B cell (primary cell): ENCODE results near the gene GPR162. TPM values are rescaled to one million over a fixed set of nuclear protein-coding genes. Genes with fewer than 3 reads are reported as not detected.

Source experiments
- ATAC-seq: fragments of 200-7000 bp; cut with Tn5 transposase; one replicate; pipeline ENCODE4 v1.10.0; 2021; ENCODE audit warnings: low read depth, mild to moderate bottlenecking, moderate number of reproducible peaks, moderate library complexity
- CTCF ChIA-PET: fragments of 350-600 bp; sonication (Branson Sonifier 250); formaldehyde crosslinking; loops from one replicate; lab custom pipeline; 2021; ENCODE audit warnings: antibody characterized with exemption, inconsistent platforms; lab: Charles Lee
- POLR2A ChIA-PET: fragments of 350-600 bp; sonication (Branson Sonifier 250); formaldehyde crosslinking; loops from one replicate; lab custom pipeline; 2021; ENCODE audit warnings: antibody characterized with exemption; lab: Charles Lee
- DNase-seq: peaks from one replicate; pipeline ENCODE4 v3.0.0; 2013
- H2AFZ ChIP-seq: 2 replicates; pipeline ENCODE4 v1.6.1; 2012; ENCODE audit warnings: mild to moderate bottlenecking, low read depth, low read length; ENCODE audit not compliant: insufficient read depth, poor library complexity, severe bottlenecking
- H3K27ac ChIP-seq, 2 donors: 1 replicate in 1 of 2; 2 replicates in 1 of 2; pipeline ENCODE4 v1.5.1; 2012 to 2013; ENCODE audit warnings: low read length in 2 of 2, mild to moderate bottlenecking in 2 of 2, moderate library complexity in 1 of 2
- H3K27me3 ChIP-seq, 4 experiments: fragments of 200-600 bp in 1 of 4; sonication (generic) in 1 of 4; replicated peaks in 1 of 4; 1 replicate in 2 of 4; 2 replicates in 2 of 4; pipeline versions ENCODE4 v1.6.1 to v1.7.0; 2013 to 2016; ENCODE audit warnings: low read length in 3 of 4, mild to moderate bottlenecking in 2 of 4, mixed read lengths in 1 of 4, moderate library complexity in 1 of 4; ENCODE audit not compliant: insufficient read depth in 4 of 4, control insufficient read depth in 3 of 4; ENCODE audit errors: control extremely low read depth in 1 of 4
- H3K36me3 ChIP-seq, 2 experiments: replicated peaks in 1 of 2; 1 replicate in 1 of 2; 2 replicates in 1 of 2; pipeline versions ENCODE4 v1.6.1 to v1.7.1; 2013; ENCODE audit warnings: low read length in 1 of 2; ENCODE audit not compliant: insufficient read depth in 2 of 2, control insufficient read depth in 1 of 2; ENCODE audit errors: control extremely low read depth in 1 of 2, extremely low read depth in 1 of 2
- H3K4me1 ChIP-seq, 2 donors: fragments of 200-600 bp in 1 of 2; sonication (generic) in 1 of 2; 1 replicate in 1 of 2; 2 replicates in 1 of 2; pipeline versions ENCODE4 v1.5.1 to v1.6.1; 2013 to 2017; ENCODE audit warnings: low read length in 2 of 2; ENCODE audit not compliant: control insufficient read depth in 2 of 2, insufficient read depth in 2 of 2
- H3K4me2 ChIP-seq: replicated peaks from 2 replicates; pipeline ENCODE3; 2012; ENCODE audit warnings: mild to moderate bottlenecking, low read depth, low read length; ENCODE audit not compliant: poor library complexity, severe bottlenecking
- H3K4me3 ChIP-seq, 5 experiments: fragments of 200-600 bp in 1 of 5; sonication (generic) in 1 of 5; 1 replicate in 3 of 5; 2 replicates in 2 of 5; pipeline versions ENCODE4 v1.5.1 to v1.7.0; 2011 to 2016; ENCODE audit warnings: low read length in 4 of 5, mild to moderate bottlenecking in 4 of 5, low read depth in 2 of 5, control low read depth in 1 of 5, moderate library complexity in 1 of 5; ENCODE audit not compliant: insufficient read depth in 1 of 5; ENCODE audit errors: control extremely low read depth in 1 of 5, extremely low read depth in 1 of 5
- H3K79me2 ChIP-seq: fragments of 200-600 bp; sonication (generic); one replicate; pipeline ENCODE4 v1.6.0; 2016; ENCODE audit warnings: low read length; ENCODE audit not compliant: control insufficient read depth, insufficient read depth
- H3K9ac ChIP-seq: fragments of 200-600 bp; sonication (generic); 2 replicates; pipeline ENCODE4 v1.6.1; 2017; ENCODE audit warnings: mild to moderate bottlenecking, low read length, moderate library complexity
- H3K9me3 ChIP-seq, 3 donors: one replicate each; pipeline versions ENCODE4 v1.6.1 to v1.7.1; 2013; ENCODE audit warnings: low read length in 2 of 3; ENCODE audit not compliant: control insufficient read depth in 2 of 3, insufficient read depth in 1 of 3; ENCODE audit errors: control extremely low read depth in 1 of 3
- H4K20me1 ChIP-seq: 2 replicates; pipeline ENCODE4 v1.6.0; 2012; ENCODE audit warnings: mild to moderate bottlenecking, low read length; ENCODE audit not compliant: insufficient read depth, control insufficient read depth, poor library complexity, severe bottlenecking
- H3K27ac Mint-ChIP-seq: one replicate; pipeline ENCODE4 v1.8.0; 2021; ENCODE audit warnings: mixed read lengths
- H3K27me3 Mint-ChIP-seq: one replicate; pipeline ENCODE4 v1.8.0; 2021; ENCODE audit warnings: mixed read lengths
- H3K4me1 Mint-ChIP-seq: one replicate; pipeline ENCODE4 v1.8.0; 2021; ENCODE audit warnings: mixed read lengths
- H3K4me3 Mint-ChIP-seq: one replicate; pipeline ENCODE4 v1.8.0; 2021; ENCODE audit warnings: mixed read lengths
- H3K9me3 Mint-ChIP-seq: one replicate; pipeline ENCODE4 v1.8.0; 2022; ENCODE audit warnings: mixed read lengths; ENCODE audit not compliant: insufficient read depth
- CTCF ChIP-seq: fragments of 200-600 bp; IDR thresholded peaks from one replicate; pipeline ENCODE4 v1.8.0; 2022; ENCODE audit warnings: antibody characterized with exemption, mild to moderate bottlenecking
- EZH2 ChIP-seq: IDR thresholded peaks from 2 replicates; pipeline ENCODE4 v1.6.1; 2012; ENCODE audit warnings: borderline replicate concordance, low read depth, mild to moderate bottlenecking, moderate library complexity, low read length; ENCODE audit not compliant: insufficient read depth, poor library complexity, severe bottlenecking
- WGBS: methylation state at CpG from one replicate; pipeline ENCODE4 v1.1.5; 2013; ENCODE audit warnings: missing lambda C conversion rate; ENCODE audit not compliant: insufficient coverage; 5-methylcytosine and 5-hydroxymethylcytosine counted together
- intact Hi-C: fragments of 100-400 bp; cut with micrococcal nuclease; formaldehyde crosslinking; loops from one replicate; pipeline ENCODE4 v1.10.0; 2022
- polyA plus RNA-seq: library from polyadenylated mRNA; depleted of rRNA; stranded (reverse); fragments of >200 nt; gene quantifications from 2 replicates; pipeline ENCODE4 v1.2.3, GENCODE V29; 2012
- total RNA-seq, 2 donors: library from RNA; stranded (reverse); fragments of 120-200 nt in 1 of 2; gene quantifications; 1 replicate in 1 of 2; 2 replicates in 1 of 2; pipeline versions ENCODE4 v1.2.3 to v1.2.4, GENCODE V29; 2013 to 2022

Gene GPR162
- total and polyA plus RNA-seq, 2 donors (not counting 1 experiment from before 2014, with no cell fraction given) = 0.54 TPM; not detected in 1

- Mint-ChIP-seq H3K9me3 (no peaks in the 10 kb centered on the region), H3K4me3 (peak overlapping the region; percentile 52), H3K4me1 (peaks cover 13% of the 10 kb centered on the region), H3K27me3 (peaks cover 40% of the 10 kb centered on the region), H3K27ac (peak overlapping the region; percentile 64)
- CTCF ChIA-PET = interaction anchor here (0.8 to 1.4 kb wide), 3 partner anchors 13 to 157 kb away, joined by 3 to 4 read pairs (median 3); partner anchors contain the start of gene LPAR5
- Histone ChIP-seq H3K36me3 (no peaks in the 10 kb centered on the region), H2AFZ (peak overlapping the region; percentile 48), H3K27ac (no peak overlapping the region), H3K9me3 (no peaks in the 10 kb centered on the region), H3K27me3 (peaks cover 0 to 42% (median 4%) of the 10 kb centered on the region in 4 experiments), H3K9ac (no peak overlapping the region), H4K20me1 (no peaks in the 10 kb centered on the region), H3K4me2 (peak overlapping the region; percentile 53), H3K79me2 (no peaks in the 10 kb centered on the region), H3K4me1 (peaks cover 13 to 19% of the 10 kb centered on the region in 2 donors), H3K4me3 (no peak overlapping the region)
- 13% methylated on average over 11 of the region's 12 CpGs for WGBS
- POLR2A ChIA-PET = no interaction called here
- intact Hi-C loops = no loop called here
- DNase-seq (peak; percentile 65), ATAC-seq (peak; percentile 49)
- TF ChIP-seq EZH2 (no peak), CTCF (no peak)
Measured at GRCh38 chr12:6792522-6793201, 29.0 kb upstream of the GPR162 start.

DNA sequence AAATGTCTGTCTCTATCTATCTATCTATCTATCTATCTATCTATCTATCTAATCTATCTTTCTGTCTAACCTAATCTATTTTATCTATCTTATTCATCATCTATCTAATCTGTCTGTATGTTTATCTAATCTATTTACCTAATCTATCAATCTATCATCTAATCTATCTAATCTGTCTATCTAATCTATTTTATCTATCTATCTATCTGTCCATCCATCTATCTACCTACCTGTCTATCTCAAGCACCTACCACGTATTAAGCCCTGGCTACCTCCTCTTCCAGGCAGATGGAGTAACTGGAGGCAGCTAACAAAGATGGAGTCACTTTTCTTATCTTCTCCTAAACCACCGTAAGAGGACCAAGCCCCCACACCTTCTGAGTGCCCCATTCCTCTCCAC is 26.5 kb upstream of the GPR162 start:
- H3K27ac ChIP-seq = no peak overlapping the region
- H3K4me3 Mint-ChIP-seq = no peak overlapping the region
- no peak overlapping the region for H3K9ac ChIP-seq
- no peak overlapping the region for H3K4me3 ChIP-seq
- peaks cover 0 to 41% (median 4%) of the 10 kb centered on the region in 4 experiments for H3K27me3 ChIP-seq
- no peaks in the 10 kb centered on the region for H3K36me3 ChIP-seq
- no peaks in the 10 kb centered on the region for H4K20me1 ChIP-seq
- ATAC-seq = no peak
- H2AFZ ChIP-seq = no peak overlapping the region
- no peaks in the 10 kb centered on the region for H3K9me3 ChIP-seq
- intact Hi-C loops = no loop called here
- H3K4me1 ChIP-seq = peaks cover 13 to 19% of the 10 kb centered on the region in 2 donors
- CTCF ChIA-PET = interaction anchor here (0.7 kb wide), 1 partner anchor 285 kb away, joined by 3 read pairs; no protein-coding TSS in a partner anchor
- DNase-seq = no peak
- POLR2A ChIA-PET = no interaction called here
- H3K27me3 Mint-ChIP-seq = peaks cover 42% of the 10 kb centered on the region
- H3K4me2 ChIP-seq = no peak overlapping the region
- H3K9me3 Mint-ChIP-seq = no peaks in the 10 kb centered on the region
- H3K27ac Mint-ChIP-seq = no peak overlapping the region
- peaks cover 13% of the 10 kb centered on the region for H3K4me1 Mint-ChIP-seq
- 100% methylated on average over 2 of the region's 2 CpGs for WGBS
- no peaks in the 10 kb centered on the region for H3K79me2 ChIP-seq
- no peak for TF ChIP-seq CTCF
- no peak for TF ChIP-seq EZH2
